ENCODE results near the gene KCNJ9. TPM values are rescaled to one million over a fixed set of nuclear protein-coding genes. Genes with fewer than 3 reads are reported as not detected.

Gene KCNJ9
- total RNA-seq, 2 experiments from 2014 or later, result 0.04 to 0.05 TPM

GRCh38 chr1:160089883-160090282, 8.5 kb downstream of the KCNJ9 start:
- H3K4me3 Mint-ChIP-seq, result no peak overlapping the region
- ChIA-PET CTCF (interaction anchor here (0.6 to 26.0 kb wide), 3 partner anchors 29 to 162 kb away, joined by 3 to 636 read pairs (median 4); partner anchors contain the start of gene KCNJ10), POLR2A (no interaction called here)
- no peak for DNase-seq
- no peaks in the 10 kb centered on the region for H3K27me3 Mint-ChIP-seq
- no peak for ATAC-seq
- no peaks in the 10 kb centered on the region for H3K9me3 Mint-ChIP-seq (ENCODE audit: low read depth)
- H3K27ac Mint-ChIP-seq, result no peak overlapping the region
- intact Hi-C loops (cut with DNase I, micrococcal nuclease), result no loop called here
- H3K4me1 Mint-ChIP-seq, result no peaks in the 10 kb centered on the region
- peaks cover 9% of the 10 kb centered on the region for H3K36me3 Mint-ChIP-seq (ENCODE audit: low read depth)

GRCh38 chr1:160090760-160091159, 9.4 kb downstream of the KCNJ9 start:
- POLR2A ChIA-PET, result no interaction called here
- ATAC-seq, result no peak
- H3K4me3 Mint-ChIP-seq, result no peak overlapping the region
- intact Hi-C loops (cut with DNase I, micrococcal nuclease), result no loop called here
- peaks cover under 1% of the 10 kb centered on the region for H3K4me1 Mint-ChIP-seq
- no peaks in the 10 kb centered on the region for H3K9me3 Mint-ChIP-seq (ENCODE audit: low read depth)
- CTCF ChIA-PET, result interaction anchor here (0.8 to 26.0 kb wide), 2 partner anchors 14 to 30 kb away, joined by 4 to 636 read pairs; partner anchors contain the start of gene KCNJ10
- peaks cover 9% of the 10 kb centered on the region for H3K36me3 Mint-ChIP-seq (ENCODE audit: low read depth)
- no peak overlapping the region for H3K27ac Mint-ChIP-seq
- DNase-seq, result no peak
- no peaks in the 10 kb centered on the region for H3K27me3 Mint-ChIP-seq

GRCh38 chr1:160091666-160092223, 10.4 kb downstream of the KCNJ9 start:
- ChIA-PET POLR2A (no interaction called here), CTCF (interaction anchor here (1.0 kb wide), 1 partner anchor 13 kb away, joined by 6 read pairs; no protein-coding TSS in a partner anchor)
- peaks cover 9% of the 10 kb centered on the region for H3K4me1 Mint-ChIP-seq
- H3K27ac Mint-ChIP-seq, result peak overlapping the region; percentile 19
- no peaks in the 10 kb centered on the region for H3K9me3 Mint-ChIP-seq (ENCODE audit: low read depth)
- intact Hi-C loops (cut with DNase I, micrococcal nuclease), result no loop called here
- H3K4me3 Mint-ChIP-seq, result no peak overlapping the region
- peaks cover 9% of the 10 kb centered on the region for H3K36me3 Mint-ChIP-seq (ENCODE audit: low read depth)
- no peaks in the 10 kb centered on the region for H3K27me3 Mint-ChIP-seq
- DNase-seq, result no peak
- no peak for ATAC-seq

GRCh38 chr1:160092366-160093068, 11.2 kb downstream of the KCNJ9 start:
- H3K27me3 Mint-ChIP-seq, result no peaks in the 10 kb centered on the region
- no peaks in the 10 kb centered on the region for H3K9me3 Mint-ChIP-seq (ENCODE audit: low read depth)
- ChIA-PET CTCF (interaction anchor here (0.8 to 6.5 kb wide), 3 partner anchors 6 to 14 kb away, joined by 3 to 81 read pairs (median 6); no protein-coding TSS in a partner anchor), POLR2A (no interaction called here)
- peaks cover 6% of the 10 kb centered on the region for H3K36me3 Mint-ChIP-seq (ENCODE audit: low read depth)
- H3K27ac Mint-ChIP-seq, result no peak overlapping the region
- DNase-seq, result no peak
- no peak overlapping the region for H3K4me3 Mint-ChIP-seq
- intact Hi-C loops (cut with DNase I, micrococcal nuclease), result no loop called here
- H3K4me1 Mint-ChIP-seq, result peaks cover 16% of the 10 kb centered on the region
- ATAC-seq, result no peak

- Mint-ChIP-seq H3K9me3 (ENCODE audit: low read depth) (no peaks in the 10 kb centered on the region), H3K27ac (no peak overlapping the region), H3K36me3 (ENCODE audit: low read depth) (peaks cover 9% of the 10 kb centered on the region), H3K27me3 (no peaks in the 10 kb centered on the region), H3K4me1 (peaks cover 19% of the 10 kb centered on the region), H3K4me3 (no peak overlapping the region)
- no peak for DNase-seq
- POLR2A ChIA-PET, result no interaction called here
- ATAC-seq, result no peak
- intact Hi-C loops (cut with DNase I, micrococcal nuclease), result no loop called here
- CTCF ChIA-PET, result interaction anchor here (0.8 to 6.5 kb wide), 2 partner anchors 7 to 8 kb away, joined by 3 to 81 read pairs; no protein-coding TSS in a partner anchor
Observed at GRCh38 chr1:160093069-160093395, 11.7 kb downstream of the KCNJ9 start.

GRCh38 chr1:160093624-160094290, 12.4 kb downstream of the KCNJ9 start:
- POLR2A ChIA-PET, result interaction anchor here (0.5 kb wide), 1 partner anchor 166 kb away, joined by 6 read pairs; no protein-coding TSS in a partner anchor
- Mint-ChIP-seq H3K27me3 (no peaks in the 10 kb centered on the region), H3K4me3 (no peak overlapping the region), H3K36me3 (ENCODE audit: low read depth) (peaks cover 9% of the 10 kb centered on the region), H3K27ac (no peak overlapping the region), H3K9me3 (ENCODE audit: low read depth) (no peaks in the 10 kb centered on the region), H3K4me1 (peaks cover 19% of the 10 kb centered on the region)
- DNase-seq, result no peak
- ATAC-seq, result no peak
- CTCF ChIA-PET, result interaction anchor here (6.5 kb wide), 1 partner anchor 8 kb away, joined by 81 read pairs; no protein-coding TSS in a partner anchor
- intact Hi-C loops (cut with DNase I, micrococcal nuclease), result no loop called here

GRCh38 chr1:160094291-160094625, 12.9 kb downstream of the KCNJ9 start:
- CTCF ChIA-PET, result interaction anchor here (6.5 kb wide), 1 partner anchor 8 kb away, joined by 81 read pairs; no protein-coding TSS in a partner anchor
- POLR2A ChIA-PET, result interaction anchor here (0.5 kb wide), 1 partner anchor 166 kb away, joined by 6 read pairs; no protein-coding TSS in a partner anchor
- intact Hi-C loops (cut with DNase I, micrococcal nuclease), result no loop called here
- H3K36me3 Mint-ChIP-seq (ENCODE audit: low read depth), result peaks cover 5% of the 10 kb centered on the region
- peaks cover 22% of the 10 kb centered on the region for H3K4me1 Mint-ChIP-seq
- no peak overlapping the region for H3K27ac Mint-ChIP-seq
- H3K4me3 Mint-ChIP-seq, result no peak overlapping the region
- DNase-seq, result no peak
- H3K9me3 Mint-ChIP-seq (ENCODE audit: low read depth), result no peaks in the 10 kb centered on the region
- H3K27me3 Mint-ChIP-seq, result no peaks in the 10 kb centered on the region
- ATAC-seq, result no peak

GRCh38 chr1:160094806-160095205, 13.5 kb downstream of the KCNJ9 start:
- Mint-ChIP-seq H3K27me3 (no peaks in the 10 kb centered on the region), H3K36me3 (ENCODE audit: low read depth) (peaks cover 5% of the 10 kb centered on the region), H3K4me1 (peaks cover 27% of the 10 kb centered on the region), H3K27ac (no peak overlapping the region), H3K9me3 (ENCODE audit: low read depth) (no peaks in the 10 kb centered on the region), H3K4me3 (no peak overlapping the region)
- ATAC-seq (no peak), DNase-seq (no peak)
- POLR2A ChIA-PET, result no interaction called here
- intact Hi-C loops (cut with DNase I, micrococcal nuclease), result loop anchor here (5.0 kb wide), 2 partner anchors 63 to 243 kb away; partner anchors contain the start of gene PIGM (in 1 of the 2)
- CTCF ChIA-PET, result interaction anchor here (4.8 to 6.5 kb wide), 2 partner anchors 9 to 16 kb away, joined by 33 to 81 read pairs; no protein-coding TSS in a partner anchor

- peak overlapping the region; percentile 64 for H3K27ac Mint-ChIP-seq
- no peaks in the 10 kb centered on the region for H3K27me3 Mint-ChIP-seq
- peak overlapping the region; percentile 94 for H3K4me3 Mint-ChIP-seq
- no peaks in the 10 kb centered on the region for H3K9me3 Mint-ChIP-seq (ENCODE audit: low read depth)
- ChIA-PET POLR2A (interaction anchor here (1.0 kb wide), 1 partner anchor 8 kb away, joined by 4 read pairs; no protein-coding TSS in a partner anchor), CTCF (interaction anchor here (0.9 to 6.5 kb wide), 6 partner anchors 9 to 157 kb away, joined by 3 to 81 read pairs (median 6); no protein-coding TSS in a partner anchor)
- intact Hi-C loops (cut with DNase I, micrococcal nuclease), result loop anchor here (5.0 kb wide), 2 partner anchors 63 to 243 kb away; partner anchors contain the start of gene PIGM (in 1 of the 2)
- peaks cover 5% of the 10 kb centered on the region for H3K36me3 Mint-ChIP-seq (ENCODE audit: low read depth)
- DNase-seq, result no peak
- ATAC-seq, result no peak
- peaks cover 27% of the 10 kb centered on the region for H3K4me1 Mint-ChIP-seq
Observed at GRCh38 chr1:160095382-160096105, 14.2 kb downstream of the KCNJ9 start.

GRCh38 chr1:160096274-160097116, 15.2 kb downstream of the KCNJ9 start:
- Mint-ChIP-seq H3K27ac (peak overlapping the region; percentile 92), H3K4me1 (peaks cover 37% of the 10 kb centered on the region), H3K27me3 (no peaks in the 10 kb centered on the region), H3K4me3 (peak overlapping the region; percentile 94), H3K36me3 (ENCODE audit: low read depth) (peaks cover 5% of the 10 kb centered on the region), H3K9me3 (ENCODE audit: low read depth) (no peaks in the 10 kb centered on the region)
- peak; percentile 55 for DNase-seq
- intact Hi-C loops (cut with DNase I, micrococcal nuclease), result loop anchor here (5.0 kb wide), 2 partner anchors 64 to 244 kb away; partner anchors contain the start of gene PIGM (in 1 of the 2)
- no peak for ATAC-seq
- ChIA-PET CTCF (interaction anchor here (0.6 to 6.5 kb wide), 9 partner anchors 8 to 195 kb away, joined by 3 to 81 read pairs (median 5); partner anchors contain the start of gene PEA15), POLR2A (interaction anchor here (1.0 to 1.7 kb wide), 2 partner anchors 9 to 18 kb away, joined by 4 to 5 read pairs; no protein-coding TSS in a partner anchor)

Data from activated CD4-positive, alpha-beta T cell treated with anti-CD3 and anti-CD28 coated beads for 36 hours (primary cell).